Placental epithelial cell (primary cell): ENCODE data around the gene UBE2H. TPM values are rescaled to one million over a fixed set of nuclear protein-coding genes. Genes with fewer than 3 reads are reported as not detected.

Source experiments
- small RNA-seq: library from RNA; depleted of rRNA; stranded (forward); fragments of <200 nt; gene quantifications from one replicate; pipeline ENCODE3, GENCODE V24; 2012
- total RNA-seq: library from RNA; depleted of rRNA; stranded (reverse); fragments of >200 nt; gene quantifications from 2 replicates; pipeline ENCODE4 v1.2.3, GENCODE V29; 2012

UBE2H gene
- total RNA-seq, result 45.9 and 49.0 TPM in 2 replicates

DNA sequence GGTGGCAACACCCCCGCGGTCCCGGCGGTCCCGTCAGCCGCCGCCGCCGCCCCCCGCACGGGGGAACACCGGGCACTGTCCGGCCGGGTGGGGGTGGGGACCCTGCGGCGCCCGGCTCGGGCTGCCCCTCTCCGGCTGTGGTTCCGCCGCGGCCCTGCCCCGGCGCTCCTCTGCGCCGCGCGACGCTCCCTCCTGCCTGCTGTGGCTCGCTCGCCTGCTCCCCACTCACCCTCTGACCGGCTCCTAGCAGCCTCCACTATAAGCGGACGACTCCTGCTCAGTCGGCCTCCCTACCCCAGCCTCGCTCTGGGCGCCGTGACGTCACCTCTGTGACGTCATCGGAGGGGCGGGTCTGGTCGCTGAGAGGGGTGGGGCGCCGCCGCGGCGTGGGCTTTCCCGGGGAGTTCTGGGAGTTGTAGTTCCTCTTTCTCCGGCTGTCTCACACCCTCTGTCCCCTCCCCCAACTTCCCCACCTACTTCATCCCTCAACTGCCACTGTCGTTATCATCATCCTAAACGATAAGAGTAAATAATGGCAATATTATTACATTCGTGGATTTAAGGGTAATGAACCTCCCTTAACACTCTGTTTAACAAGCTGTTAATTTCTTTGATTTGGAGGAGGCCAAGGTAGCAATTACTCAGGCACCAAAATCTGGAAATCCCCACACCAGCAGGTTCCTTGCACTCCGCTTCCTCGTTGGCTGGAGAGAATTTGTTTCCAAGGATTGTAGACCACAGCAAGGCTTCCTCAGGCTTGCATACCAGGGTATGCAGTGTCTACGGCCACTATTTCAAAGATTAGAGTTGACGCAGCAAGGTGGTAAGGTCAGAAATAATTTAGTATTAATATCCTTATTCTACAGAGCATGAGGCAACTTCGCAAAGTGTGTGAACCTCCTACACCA lies at the start of gene UBE2H:
TSS of gene UBE2H (minus strand) at position 308 of the 908 bp plus-strand sequence. CDS start 405 bp downstream, outside the sequence.

Small RNA genes within 50 kb of the gene (small RNA-seq; reads per million reads assigned to genes)
- gene RF00019, result not detected

Other genes starting within 250 kb of the UBE2H start
- 11.4 and 17.8 TPM in 2 replicates for gene ZC3HC1, start 98.4 kb upstream of the UBE2H start, total RNA-seq
- gene KLHDC10, start 117.6 kb upstream of the UBE2H start, total RNA-seq, result 20.6 and 29.8 TPM in 2 replicates